B cell (primary cell): Measurements from ENCODE around the gene CD274. TPM values are rescaled to one million over a fixed set of nuclear protein-coding genes. Genes with fewer than 3 reads are reported as not detected.

Experiments
- polyA plus RNA-seq: library from polyadenylated mRNA; depleted of rRNA; stranded (reverse); fragments of >200 nt; gene quantifications from 2 replicates; pipeline ENCODE4 v1.2.3, GENCODE V29; 2012
- total RNA-seq, 2 donors: library from RNA; stranded (reverse); fragments of 120-200 nt in 1 of 2; gene quantifications; 1 replicate in 1 of 2; 2 replicates in 1 of 2; pipeline versions ENCODE4 v1.2.3 to v1.2.4, GENCODE V29; 2013 to 2022

Gene CD274
- total and polyA plus RNA-seq, 2 donors (not counting 1 experiment from before 2014, with no cell fraction given): 1.4 to 7.0 TPM

Other genes with a start within 250 kb of the CD274 start
- not detected in 2 replicates for gene INSL4, start 219.1 kb upstream of the CD274 start, total RNA-seq
- gene INSL4, start 219.1 kb upstream of the CD274 start, polyA plus RNA-seq: not detected in 2 replicates
- 1.0 and 3.5 TPM in 2 replicates for gene RLN2, start 145.8 kb upstream of the CD274 start, total RNA-seq
- gene RLN2, start 145.8 kb upstream of the CD274 start, polyA plus RNA-seq: 0.23 and 0.94 TPM in 2 replicates
- gene RLN1, start 110.7 kb upstream of the CD274 start, total RNA-seq: 1.4 and 2.0 TPM in 2 replicates
- 0.60 TPM in 1 of 2 replicates, not detected in the other for gene RLN1, start 110.7 kb upstream of the CD274 start, polyA plus RNA-seq
- gene PLGRKT, start 12.6 kb upstream of the CD274 start, total RNA-seq: 11.0 and 12.3 TPM in 2 replicates
- 6.1 and 8.4 TPM in 2 replicates for gene PLGRKT, start 12.6 kb upstream of the CD274 start, polyA plus RNA-seq
- 0.49 and 0.67 TPM in 2 replicates for gene PDCD1LG2, start 60.0 kb downstream of the CD274 start, total RNA-seq
- not detected in 2 replicates for gene PDCD1LG2, start 60.0 kb downstream of the CD274 start, polyA plus RNA-seq
- gene RIC1, start 178.6 kb downstream of the CD274 start, total RNA-seq: 58.8 and 58.9 TPM in 2 replicates
- gene RIC1, start 178.6 kb downstream of the CD274 start, polyA plus RNA-seq: 20.7 and 26.5 TPM in 2 replicates